ENCODE measurements around the gene SDC1. TPM values are rescaled to one million over a fixed set of nuclear protein-coding genes. Genes with fewer than 3 reads are reported as not detected.

The SDC1 gene
- total RNA-seq, 1 experiment from 2014 or later: 22.3 TPM

- Histone ChIP-seq H3T11ph (ENCODE audit: low read length) (no peak overlapping the region), H3K9ac (ENCODE audit: extremely low read depth, insufficient read length, low read length) (no peak overlapping the region), H2BK120ac (ENCODE audit: low read depth, low read length, poor library complexity, severe bottlenecking) (no peak overlapping the region), H4K91ac (ENCODE audit: insufficient read length, low read depth, low read length) (no peak overlapping the region), H3K14ac (ENCODE audit: insufficient read depth, low read length) (no peak overlapping the region), H3K23me2 (ENCODE audit: insufficient read length, low read depth, low read length, poor library complexity, severe bottlenecking) (no peaks in the 10 kb centered on the region), H4K20me1 (ENCODE audit: control insufficient read depth, insufficient read depth, insufficient read length) (peaks cover 2% of the 10 kb centered on the region), H3K18ac (ENCODE audit: insufficient read length, low read depth, low read length) (no peak overlapping the region), H2BK5ac (ENCODE audit: insufficient read length, low read length) (no peak overlapping the region), H3K4me2 (ENCODE audit: insufficient read depth, insufficient read length, low read length) (no peak overlapping the region), H4K8ac (replicated peaks; ENCODE audit: insufficient read length, low read depth, low read length) (no peak overlapping the region), H3K79me1 (ENCODE audit: insufficient read depth, low read depth, low read length, poor library complexity, severe bottlenecking) (peaks cover 4% of the 10 kb centered on the region), H3K9me3 (ENCODE audit: control insufficient read depth, low read depth, low read length) (no peaks in the 10 kb centered on the region), H2BK15ac (ENCODE audit: low read depth, low read length) (no peak overlapping the region), H3K23ac (ENCODE audit: insufficient read length, low read depth, low read length) (no peak overlapping the region), H3K27me3 (ENCODE audit: insufficient read depth, low read length) (no peaks in the 10 kb centered on the region), H2AK5ac (ENCODE audit: insufficient read length, low read length) (no peak overlapping the region), H3K79me2 (ENCODE audit: insufficient read depth, low read length) (peaks cover 2% of the 10 kb centered on the region; the same call in 1 of the 2 replicates), H3K27ac (ENCODE audit: insufficient read length, low read depth, low read length) (no peak overlapping the region), H2AFZ (ENCODE audit: low read length) (no peak overlapping the region), H3K4me1 (ENCODE audit: insufficient read depth, low read length) (no peaks in the 10 kb centered on the region), H3K56ac (ENCODE audit: insufficient read length, low read depth, low read length) (no peak overlapping the region), H3K4ac (ENCODE audit: low read depth, low read length) (no peak overlapping the region), H4K5ac (ENCODE audit: insufficient read length, low read depth, low read length) (no peak overlapping the region), H2BK20ac (ENCODE audit: low read depth, low read length, poor library complexity, severe bottlenecking) (no peak overlapping the region), H2BK12ac (ENCODE audit: insufficient read length, low read depth, low read length) (no peak overlapping the region)
- peaks cover 3 to 8% (median 7%) of the 10 kb centered on the region in 3 experiments; a peak in 6 of 7 replicates for H3K36me3 Mint-ChIP-seq (ENCODE audit: insufficient read depth in 1 of 3, low read depth in 3 of 3)
- no peak overlapping the region for H3K4me3 Mint-ChIP-seq
- no peak for DNase-seq
- peak overlapping the region in 2 of 3 experiments; percentile 90 to 91; a peak in 4 of 7 replicates for H3K27ac Mint-ChIP-seq
- WGBS (ENCODE audit: extremely low coverage, insufficient read length, low lambda C conversion rate): no CpG with 5 or more reads among the region's 5 CpGs
- no peak for TF ChIP-seq CTCF (conservative IDR thresholded peaks at IDR 0.05)
- no peaks in the 10 kb centered on the region for H3K9me3 Mint-ChIP-seq
- H3K4me1 Mint-ChIP-seq: peaks cover 19 to 31% of the 10 kb centered on the region in 2 experiments
- no peaks in the 10 kb centered on the region for H3K27me3 Mint-ChIP-seq (ENCODE audit: low read depth)
These were observed 16.5 kb downstream of the SDC1 start for GRCh38 chr2:20208476-20208859.
